ENCODE results near the gene EMC8. TPM values are rescaled to one million over a fixed set of nuclear protein-coding genes. Genes with fewer than 3 reads are reported as not detected.

The EMC8 gene
- total and polyA plus RNA-seq, 4 donors, result 12.0 to 12.4 (median 12.2) TPM

DNA sequence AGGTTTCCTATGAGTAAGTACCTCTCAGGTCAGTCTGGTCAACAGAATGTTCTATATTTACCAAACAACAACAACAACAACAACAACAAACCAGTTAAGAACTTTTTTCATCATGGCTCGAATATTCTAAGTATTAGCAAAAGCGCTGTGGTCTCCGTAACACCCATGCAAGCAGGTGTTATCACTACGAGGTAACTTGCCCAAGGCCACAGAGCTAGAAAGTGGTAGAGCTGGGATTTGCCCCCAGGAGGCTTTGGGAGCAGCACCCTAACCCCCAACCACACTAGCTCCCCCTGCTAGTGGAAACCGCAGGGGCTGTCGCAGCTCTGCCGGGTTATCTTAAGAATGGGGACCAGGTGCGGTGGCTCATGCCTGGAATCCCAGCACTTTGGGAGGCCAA is 24.5 kb downstream of the EMC8 start:
- H3K27ac ChIP-seq (ENCODE audit: low read depth in 1 of 2, low read length in 2 of 2), result no peak overlapping the region
- no peaks in the 10 kb centered on the region for H3K4me1 ChIP-seq (ENCODE audit: control insufficient read depth in 4 of 4, insufficient read depth in 4 of 4, low read length in 3 of 4)
- no peak for DNase-seq (ENCODE audit: low spot score)
- no peak overlapping the region for H3K4me3 ChIP-seq (ENCODE audit: low read depth in 1 of 3, low read length in 3 of 3)
- H3K9ac ChIP-seq (ENCODE audit: low read depth in 1 of 2, low read length in 2 of 2), result no peak overlapping the region
- WGBS, result 97% methylated on average over 8 of the region's 8 CpGs
- H3K27me3 ChIP-seq (ENCODE audit: control insufficient read depth in 4 of 4, insufficient read depth in 4 of 4, low read length in 3 of 4), result no peaks in the 10 kb centered on the region
- TF ChIP-seq, protein P1, sequence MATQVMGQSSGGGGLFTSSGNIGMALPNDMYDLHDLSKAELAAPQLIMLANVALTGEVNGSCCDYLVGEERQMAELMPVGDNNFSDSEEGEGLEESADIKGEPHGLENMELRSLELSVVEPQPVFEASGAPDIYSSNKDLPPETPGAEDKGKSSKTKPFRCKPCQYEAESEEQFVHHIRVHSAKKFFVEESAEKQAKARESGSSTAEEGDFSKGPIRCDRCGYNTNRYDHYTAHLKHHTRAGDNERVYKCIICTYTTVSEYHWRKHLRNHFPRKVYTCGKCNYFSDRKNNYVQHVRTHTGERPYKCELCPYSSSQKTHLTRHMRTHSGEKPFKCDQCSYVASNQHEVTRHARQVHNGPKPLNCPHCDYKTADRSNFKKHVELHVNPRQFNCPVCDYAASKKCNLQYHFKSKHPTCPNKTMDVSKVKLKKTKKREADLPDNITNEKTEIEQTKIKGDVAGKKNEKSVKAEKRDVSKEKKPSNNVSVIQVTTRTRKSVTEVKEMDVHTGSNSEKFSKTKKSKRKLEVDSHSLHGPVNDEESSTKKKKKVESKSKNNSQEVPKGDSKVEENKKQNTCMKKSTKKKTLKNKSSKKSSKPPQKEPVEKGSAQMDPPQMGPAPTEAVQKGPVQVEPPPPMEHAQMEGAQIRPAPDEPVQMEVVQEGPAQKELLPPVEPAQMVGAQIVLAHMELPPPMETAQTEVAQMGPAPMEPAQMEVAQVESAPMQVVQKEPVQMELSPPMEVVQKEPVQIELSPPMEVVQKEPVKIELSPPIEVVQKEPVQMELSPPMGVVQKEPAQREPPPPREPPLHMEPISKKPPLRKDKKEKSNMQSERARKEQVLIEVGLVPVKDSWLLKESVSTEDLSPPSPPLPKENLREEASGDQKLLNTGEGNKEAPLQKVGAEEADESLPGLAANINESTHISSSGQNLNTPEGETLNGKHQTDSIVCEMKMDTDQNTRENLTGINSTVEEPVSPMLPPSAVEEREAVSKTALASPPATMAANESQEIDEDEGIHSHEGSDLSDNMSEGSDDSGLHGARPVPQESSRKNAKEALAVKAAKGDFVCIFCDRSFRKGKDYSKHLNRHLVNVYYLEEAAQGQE (IDR thresholded peaks at IDR 0.05), result no peak
- TF ChIP-seq, protein P2, sequence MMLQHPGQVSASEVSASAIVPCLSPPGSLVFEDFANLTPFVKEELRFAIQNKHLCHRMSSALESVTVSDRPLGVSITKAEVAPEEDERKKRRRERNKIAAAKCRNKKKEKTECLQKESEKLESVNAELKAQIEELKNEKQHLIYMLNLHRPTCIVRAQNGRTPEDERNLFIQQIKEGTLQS (IDR thresholded peaks at IDR 0.05), result no peak
- TF ChIP-seq HNF4G (IDR thresholded peaks at IDR 0.05), result no peak
- TF ChIP-seq SP1 (IDR thresholded peaks at IDR 0.05), result no peak
- no peak for TF ChIP-seq JUND (IDR thresholded peaks at IDR 0.05)
- no peak for TF ChIP-seq FOXA1 (IDR thresholded peaks at IDR 0.05)
- TF ChIP-seq NR2F2 (IDR thresholded peaks at IDR 0.05), result no peak
- no peak for TF ChIP-seq EGR1 (IDR thresholded peaks at IDR 0.05; ENCODE audit: low read depth in 2 of 2)
- TF ChIP-seq FOXA2 (IDR thresholded peaks at IDR 0.05), result no peak
- no peak for TF ChIP-seq HNF4A (conservative IDR thresholded peaks at IDR 0.05)
- TF ChIP-seq, protein P3, sequence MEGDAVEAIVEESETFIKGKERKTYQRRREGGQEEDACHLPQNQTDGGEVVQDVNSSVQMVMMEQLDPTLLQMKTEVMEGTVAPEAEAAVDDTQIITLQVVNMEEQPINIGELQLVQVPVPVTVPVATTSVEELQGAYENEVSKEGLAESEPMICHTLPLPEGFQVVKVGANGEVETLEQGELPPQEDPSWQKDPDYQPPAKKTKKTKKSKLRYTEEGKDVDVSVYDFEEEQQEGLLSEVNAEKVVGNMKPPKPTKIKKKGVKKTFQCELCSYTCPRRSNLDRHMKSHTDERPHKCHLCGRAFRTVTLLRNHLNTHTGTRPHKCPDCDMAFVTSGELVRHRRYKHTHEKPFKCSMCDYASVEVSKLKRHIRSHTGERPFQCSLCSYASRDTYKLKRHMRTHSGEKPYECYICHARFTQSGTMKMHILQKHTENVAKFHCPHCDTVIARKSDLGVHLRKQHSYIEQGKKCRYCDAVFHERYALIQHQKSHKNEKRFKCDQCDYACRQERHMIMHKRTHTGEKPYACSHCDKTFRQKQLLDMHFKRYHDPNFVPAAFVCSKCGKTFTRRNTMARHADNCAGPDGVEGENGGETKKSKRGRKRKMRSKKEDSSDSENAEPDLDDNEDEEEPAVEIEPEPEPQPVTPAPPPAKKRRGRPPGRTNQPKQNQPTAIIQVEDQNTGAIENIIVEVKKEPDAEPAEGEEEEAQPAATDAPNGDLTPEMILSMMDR (IDR thresholded peaks at IDR 0.05; ENCODE audit: low read depth, low read length, missing input control), result no peak
- TF ChIP-seq, protein P4, sequence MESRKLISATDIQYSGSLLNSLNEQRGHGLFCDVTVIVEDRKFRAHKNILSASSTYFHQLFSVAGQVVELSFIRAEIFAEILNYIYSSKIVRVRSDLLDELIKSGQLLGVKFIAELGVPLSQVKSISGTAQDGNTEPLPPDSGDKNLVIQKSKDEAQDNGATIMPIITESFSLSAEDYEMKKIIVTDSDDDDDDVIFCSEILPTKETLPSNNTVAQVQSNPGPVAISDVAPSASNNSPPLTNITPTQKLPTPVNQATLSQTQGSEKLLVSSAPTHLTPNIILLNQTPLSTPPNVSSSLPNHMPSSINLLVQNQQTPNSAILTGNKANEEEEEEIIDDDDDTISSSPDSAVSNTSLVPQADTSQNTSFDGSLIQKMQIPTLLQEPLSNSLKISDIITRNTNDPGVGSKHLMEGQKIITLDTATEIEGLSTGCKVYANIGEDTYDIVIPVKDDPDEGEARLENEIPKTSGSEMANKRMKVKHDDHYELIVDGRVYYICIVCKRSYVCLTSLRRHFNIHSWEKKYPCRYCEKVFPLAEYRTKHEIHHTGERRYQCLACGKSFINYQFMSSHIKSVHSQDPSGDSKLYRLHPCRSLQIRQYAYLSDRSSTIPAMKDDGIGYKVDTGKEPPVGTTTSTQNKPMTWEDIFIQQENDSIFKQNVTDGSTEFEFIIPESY (IDR thresholded peaks at IDR 0.05), result no peak
- TF ChIP-seq, protein P5, sequence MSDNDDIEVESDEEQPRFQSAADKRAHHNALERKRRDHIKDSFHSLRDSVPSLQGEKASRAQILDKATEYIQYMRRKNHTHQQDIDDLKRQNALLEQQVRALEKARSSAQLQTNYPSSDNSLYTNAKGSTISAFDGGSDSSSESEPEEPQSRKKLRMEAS (IDR thresholded peaks at IDR 0.05), result no peak
- no peak for TF ChIP-seq RAD21 (IDR thresholded peaks at IDR 0.05)
- no peak for TF ChIP-seq GABPA (IDR thresholded peaks at IDR 0.05 in 1 of 2, conservative IDR thresholded peaks at IDR 0.05 in 1 of 2)
- no peak for TF ChIP-seq TAF1 (conservative IDR thresholded peaks at IDR 0.05)
- no peak for TF ChIP-seq YY1 (IDR thresholded peaks at IDR 0.05)
- no peak for TF ChIP-seq RXRA (IDR thresholded peaks at IDR 0.05)
- peaks cover 6 to 24% (median 17%) of the 10 kb centered on the region in 4 donors for H3K36me3 ChIP-seq (ENCODE audit: control insufficient read depth in 4 of 4, insufficient read depth in 3 of 4, low read depth in 1 of 4, low read length in 3 of 4)
- H3K9me3 ChIP-seq (ENCODE audit: control insufficient read depth in 4 of 4, low read length in 3 of 4), result no peaks in the 10 kb centered on the region

All from liver (tissue), 9 donors.